GM12875 (cell line): ENCODE data around the gene TEKT2.

Experiments used
- H3K4me3 ChIP-seq: one replicate; pipeline ENCODE4 v1.5.1; 2011; ENCODE audit warnings: low read depth, low read length, control low read depth
- TF ChIP-seq, protein P1 (sequence below): IDR thresholded peaks from 2 replicates; pipeline ENCODE4 v1.5.1; 2011; ENCODE audit warnings: low read depth, mild to moderate bottlenecking, control low read depth, inconsistent platforms, low read length, moderate library complexity, borderline replicate concordance; ENCODE audit not compliant: insufficient read depth

Gene TEKT2

DNA sequence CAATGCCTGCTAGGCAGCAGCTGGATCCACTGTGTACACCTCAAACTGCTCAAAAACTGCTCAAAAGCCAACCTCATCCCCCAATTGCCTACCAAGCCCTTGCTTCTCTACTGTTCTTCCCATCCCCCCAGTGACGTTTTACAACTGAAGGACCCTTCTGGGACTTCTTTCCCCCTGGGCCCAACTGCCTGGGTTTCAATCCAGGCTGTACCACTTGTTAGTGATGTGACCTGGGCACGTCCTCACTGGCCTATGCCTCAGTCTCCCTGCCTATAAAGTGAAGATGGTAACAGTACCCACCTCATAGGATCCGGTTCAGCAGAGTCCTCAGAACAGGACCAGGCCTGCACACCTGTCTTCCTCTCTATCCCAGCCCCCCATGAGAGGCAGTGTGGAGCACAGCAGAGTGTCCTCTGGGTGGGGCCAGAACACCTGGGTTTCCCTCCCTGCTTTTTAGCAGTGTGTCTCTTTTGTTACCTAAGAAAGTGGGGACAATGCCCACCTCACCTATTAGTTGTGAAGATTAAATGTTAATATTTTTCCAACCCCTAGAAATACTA lies 1.9 kb upstream of the TEKT2 start:
- TF ChIP-seq, protein P1, sequence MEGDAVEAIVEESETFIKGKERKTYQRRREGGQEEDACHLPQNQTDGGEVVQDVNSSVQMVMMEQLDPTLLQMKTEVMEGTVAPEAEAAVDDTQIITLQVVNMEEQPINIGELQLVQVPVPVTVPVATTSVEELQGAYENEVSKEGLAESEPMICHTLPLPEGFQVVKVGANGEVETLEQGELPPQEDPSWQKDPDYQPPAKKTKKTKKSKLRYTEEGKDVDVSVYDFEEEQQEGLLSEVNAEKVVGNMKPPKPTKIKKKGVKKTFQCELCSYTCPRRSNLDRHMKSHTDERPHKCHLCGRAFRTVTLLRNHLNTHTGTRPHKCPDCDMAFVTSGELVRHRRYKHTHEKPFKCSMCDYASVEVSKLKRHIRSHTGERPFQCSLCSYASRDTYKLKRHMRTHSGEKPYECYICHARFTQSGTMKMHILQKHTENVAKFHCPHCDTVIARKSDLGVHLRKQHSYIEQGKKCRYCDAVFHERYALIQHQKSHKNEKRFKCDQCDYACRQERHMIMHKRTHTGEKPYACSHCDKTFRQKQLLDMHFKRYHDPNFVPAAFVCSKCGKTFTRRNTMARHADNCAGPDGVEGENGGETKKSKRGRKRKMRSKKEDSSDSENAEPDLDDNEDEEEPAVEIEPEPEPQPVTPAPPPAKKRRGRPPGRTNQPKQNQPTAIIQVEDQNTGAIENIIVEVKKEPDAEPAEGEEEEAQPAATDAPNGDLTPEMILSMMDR, result no peak
- H3K4me3 ChIP-seq, result no peak overlapping the region

DNA sequence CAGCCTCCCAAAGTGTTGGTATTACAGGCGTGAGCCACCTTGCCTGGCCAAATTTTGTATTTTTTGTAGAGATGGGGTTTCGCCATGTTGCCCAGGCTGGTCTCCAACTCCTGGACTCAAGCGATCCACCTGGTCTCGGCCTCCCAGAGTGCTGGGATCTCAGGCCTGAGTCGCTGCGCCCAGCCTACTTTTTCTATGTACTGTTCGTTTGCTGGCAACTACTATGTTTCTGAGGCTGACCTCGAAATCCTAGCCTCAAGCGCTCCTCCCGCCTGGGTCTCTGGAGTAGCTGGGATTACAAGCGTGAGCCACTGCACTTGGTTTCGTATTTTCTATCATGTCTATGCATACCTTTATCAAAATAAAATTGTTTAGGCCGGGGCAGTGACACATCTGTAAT lies 675 bp upstream of the TEKT2 start:
- TF ChIP-seq, protein P1, result no peak
- H3K4me3 ChIP-seq, result no peak overlapping the region

GRCh38 chr1:36084497-36085115 lies 712 bp downstream of the TEKT2 start:
- no peak overlapping the region for H3K4me3 ChIP-seq
- TF ChIP-seq, protein P1, result no peak

- H3K4me3 ChIP-seq, result no peak overlapping the region
- TF ChIP-seq, protein P1, result no peak
Observed at GRCh38 chr1:36085126-36085525, 1.2 kb downstream of the TEKT2 start.

- H3K4me3 ChIP-seq, result no peak overlapping the region
- TF ChIP-seq, protein P1, result no peak
Observed at GRCh38 chr1:36085686-36086526, 2.0 kb downstream of the TEKT2 start.

GRCh38 chr1:36086529-36087232 lies 2.8 kb downstream of the TEKT2 start:
- H3K4me3 ChIP-seq, result no peak overlapping the region
- TF ChIP-seq, protein P1, result no peak
